COLO829 (cell line): ENCODE measurements around the gene TNFRSF1A.

ENCODE experiments used
- DNase-seq: peaks from one replicate; pipeline ENCODE4 v3.0.0; 2012; ENCODE audit warnings: low spot score

The TNFRSF1A gene

DNA sequence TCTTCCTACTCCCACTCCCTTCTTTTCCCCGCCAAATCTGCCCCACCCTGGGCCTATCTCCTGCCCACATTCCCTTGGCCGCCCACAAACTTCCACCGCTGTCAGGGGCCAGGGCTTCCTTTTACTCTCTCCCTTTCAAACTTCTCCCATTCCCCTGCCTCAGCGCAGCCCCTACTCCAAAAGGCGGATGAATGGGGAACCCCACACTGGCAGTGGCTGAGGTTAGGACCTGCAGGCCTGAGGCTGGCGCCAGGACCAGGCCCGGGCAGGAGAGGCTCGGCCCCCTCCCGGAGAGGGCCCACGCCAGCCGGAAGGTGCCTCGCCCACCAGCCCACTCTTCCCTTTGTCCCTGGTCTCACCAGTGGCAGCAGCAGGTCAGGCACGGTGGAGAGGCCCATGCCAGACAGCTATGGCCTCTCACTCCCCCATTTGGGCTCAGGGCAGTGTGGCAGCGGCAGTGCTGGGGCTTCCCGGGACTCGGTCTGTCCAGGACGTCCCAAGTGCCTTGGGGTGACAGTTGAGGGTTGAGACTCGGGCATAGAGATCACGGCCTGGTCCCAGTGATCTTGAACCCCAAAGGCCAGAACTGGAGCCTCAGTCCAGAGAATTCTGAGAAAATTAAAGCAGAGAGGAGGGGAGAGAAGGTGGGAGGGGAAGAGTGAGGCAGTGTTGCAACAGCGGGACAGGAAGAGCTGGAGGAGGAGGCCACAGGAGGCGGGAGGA lies at the start of gene TNFRSF1A:
TSS of gene TNFRSF1A (minus strand) at position 660 of the 723 bp plus-strand sequence. CDS start at position 398, 262 bp downstream.
- peak; percentile 63 for DNase-seq

DNA sequence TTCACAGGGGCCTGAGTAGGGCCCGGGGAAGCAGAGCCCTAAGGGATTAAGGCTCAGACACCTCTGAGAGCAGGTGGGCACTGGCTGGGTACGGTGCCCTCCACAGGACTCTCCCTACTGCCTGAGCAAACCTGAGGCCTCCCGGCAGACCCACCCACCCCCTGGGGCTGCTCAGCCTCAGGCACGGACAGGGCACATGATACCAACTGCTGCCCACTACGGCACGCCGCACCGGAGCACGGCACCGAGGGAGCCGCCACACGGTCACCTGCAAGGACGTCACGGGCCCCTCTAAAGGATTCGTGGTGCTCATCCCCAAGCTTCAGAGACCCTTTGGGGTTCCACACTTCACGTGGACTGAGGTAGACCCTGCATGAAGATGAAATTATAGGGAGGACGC lies 49.1 kb upstream of the TNFRSF1A start:
- DNase-seq, result no peak

DNA sequence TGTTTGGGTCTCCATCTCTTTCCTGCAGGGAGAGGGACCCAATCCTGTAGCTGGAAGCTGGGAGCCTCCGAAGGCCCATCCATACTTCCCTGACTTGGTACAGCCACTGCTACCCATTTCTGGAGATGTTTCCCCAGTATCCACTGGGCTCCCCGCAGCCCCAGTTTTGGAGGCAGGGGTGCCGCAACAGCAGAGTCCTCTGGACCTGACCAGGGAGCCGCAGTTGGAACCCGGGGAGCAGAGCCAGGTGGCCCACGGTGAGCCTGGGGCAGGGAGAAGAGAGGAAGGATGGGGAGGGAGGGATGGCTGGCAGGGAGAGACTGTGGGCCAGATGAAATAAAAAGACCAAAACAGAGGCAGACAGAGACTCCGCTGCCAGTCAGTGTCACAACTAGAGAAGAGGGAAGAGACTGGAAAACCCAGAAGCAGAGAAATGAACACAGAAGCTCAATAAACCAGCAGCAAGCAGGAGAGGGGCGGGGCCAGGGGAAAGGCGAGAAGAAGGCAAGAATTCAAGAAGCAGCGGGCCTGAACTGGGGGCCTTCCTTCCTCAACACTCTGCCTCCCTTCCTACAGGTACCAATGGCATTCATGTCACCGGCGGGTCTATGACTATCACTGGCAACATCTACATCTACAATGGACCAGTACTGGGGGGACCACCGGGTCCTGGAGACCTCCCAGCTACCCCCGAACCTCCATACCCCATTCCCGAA lies 48.4 kb upstream of the TNFRSF1A start:
- no peak for DNase-seq

DNA sequence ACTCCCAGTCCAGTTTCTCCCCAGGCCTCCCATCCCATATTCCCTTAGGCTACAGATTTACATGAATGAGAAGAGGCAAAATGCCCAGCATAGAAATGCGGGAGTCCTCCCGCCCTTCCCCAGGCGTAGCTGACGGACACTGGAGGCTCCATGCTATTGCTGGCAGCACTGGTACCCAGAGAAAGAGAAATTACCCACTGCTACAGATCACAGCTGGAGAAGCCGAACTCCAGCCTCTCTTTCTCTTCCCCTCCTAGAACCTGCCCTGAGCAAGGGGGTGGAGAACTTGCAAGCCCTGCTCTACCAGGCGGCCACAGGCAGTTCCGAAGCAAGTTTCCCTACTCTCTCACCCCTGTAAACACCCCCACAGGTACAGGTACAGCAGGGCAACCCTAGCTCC lies 45.7 kb upstream of the TNFRSF1A start:
- DNase-seq, result no peak

DNA sequence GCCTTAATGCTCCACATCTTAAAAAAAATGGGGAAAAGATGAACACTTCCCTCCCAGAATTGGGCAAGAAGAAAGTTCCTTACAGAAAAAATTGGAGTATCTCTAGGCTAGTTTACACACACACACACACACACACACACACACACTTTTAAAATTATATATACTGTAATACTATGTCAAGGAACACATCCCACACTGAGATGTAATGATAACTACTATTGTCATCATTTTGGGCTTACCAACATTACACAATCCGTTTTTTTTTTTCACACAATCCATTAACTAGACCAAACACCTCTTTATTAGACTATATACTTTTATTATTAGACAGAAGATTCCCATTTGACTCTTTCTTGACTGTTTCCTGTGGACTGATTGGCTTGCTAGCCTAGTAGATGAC lies 44.6 kb upstream of the TNFRSF1A start:
- no peak for DNase-seq

DNA sequence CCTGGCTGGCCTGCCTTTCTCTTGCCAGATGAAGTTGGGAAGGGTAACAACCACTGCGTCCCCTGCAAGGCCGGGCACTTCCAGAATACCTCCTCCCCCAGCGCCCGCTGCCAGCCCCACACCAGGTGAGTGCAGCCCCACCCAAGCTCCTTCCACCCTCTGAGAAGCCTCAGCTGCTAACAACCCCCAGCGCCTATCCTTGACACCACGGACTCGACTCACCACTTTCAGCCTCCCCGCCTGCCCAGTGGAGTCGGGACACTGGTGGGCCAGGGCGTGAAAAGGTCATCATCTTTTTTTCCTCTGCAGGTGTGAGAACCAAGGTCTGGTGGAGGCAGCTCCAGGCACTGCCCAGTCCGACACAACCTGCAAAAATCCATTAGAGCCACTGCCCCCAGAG lies 44.2 kb upstream of the TNFRSF1A start:
- DNase-seq, result no peak

DNA sequence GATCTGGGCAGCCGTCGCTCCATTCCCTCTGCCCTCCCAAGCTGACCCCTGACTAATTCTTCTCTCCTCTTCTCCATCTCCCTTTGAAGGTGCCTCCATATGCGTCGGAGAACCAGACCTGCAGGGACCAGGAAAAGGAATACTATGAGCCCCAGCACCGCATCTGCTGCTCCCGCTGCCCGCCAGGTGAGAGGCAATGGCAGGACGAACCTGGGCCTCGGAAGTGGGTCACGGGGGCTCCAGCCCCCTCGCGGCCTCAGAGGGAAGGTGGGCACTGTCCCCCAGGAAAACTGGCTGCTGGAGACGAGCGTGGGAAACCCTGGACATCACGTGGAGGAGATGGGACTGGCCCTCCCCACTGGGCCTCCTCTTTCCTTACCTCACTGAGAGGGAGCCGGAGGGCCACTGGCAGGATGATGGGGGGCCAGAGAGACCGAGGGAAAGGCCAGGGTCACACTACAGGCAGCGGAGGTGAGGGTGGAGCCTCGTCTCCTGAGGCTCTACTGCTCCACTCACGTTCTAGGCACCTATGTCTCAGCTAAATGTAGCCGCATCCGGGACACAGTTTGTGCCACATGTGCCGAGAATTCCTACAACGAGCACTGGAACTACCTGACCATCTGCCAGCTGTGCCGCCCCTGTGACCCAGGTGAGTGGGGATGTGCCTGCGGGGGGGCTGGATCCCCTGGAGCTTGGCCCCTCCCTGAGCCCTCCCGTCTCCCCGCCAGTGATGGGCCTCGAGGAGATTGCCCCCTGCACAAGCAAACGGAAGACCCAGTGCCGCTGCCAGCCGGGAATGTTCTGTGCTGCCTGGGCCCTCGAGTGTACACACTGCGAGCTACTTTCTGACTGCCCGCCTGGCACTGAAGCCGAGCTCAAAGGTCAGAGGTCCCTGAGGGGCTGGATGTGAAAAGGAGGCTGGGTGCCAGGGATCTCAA lies 42.9 kb upstream of the TNFRSF1A start:
- no peak for DNase-seq

DNA sequence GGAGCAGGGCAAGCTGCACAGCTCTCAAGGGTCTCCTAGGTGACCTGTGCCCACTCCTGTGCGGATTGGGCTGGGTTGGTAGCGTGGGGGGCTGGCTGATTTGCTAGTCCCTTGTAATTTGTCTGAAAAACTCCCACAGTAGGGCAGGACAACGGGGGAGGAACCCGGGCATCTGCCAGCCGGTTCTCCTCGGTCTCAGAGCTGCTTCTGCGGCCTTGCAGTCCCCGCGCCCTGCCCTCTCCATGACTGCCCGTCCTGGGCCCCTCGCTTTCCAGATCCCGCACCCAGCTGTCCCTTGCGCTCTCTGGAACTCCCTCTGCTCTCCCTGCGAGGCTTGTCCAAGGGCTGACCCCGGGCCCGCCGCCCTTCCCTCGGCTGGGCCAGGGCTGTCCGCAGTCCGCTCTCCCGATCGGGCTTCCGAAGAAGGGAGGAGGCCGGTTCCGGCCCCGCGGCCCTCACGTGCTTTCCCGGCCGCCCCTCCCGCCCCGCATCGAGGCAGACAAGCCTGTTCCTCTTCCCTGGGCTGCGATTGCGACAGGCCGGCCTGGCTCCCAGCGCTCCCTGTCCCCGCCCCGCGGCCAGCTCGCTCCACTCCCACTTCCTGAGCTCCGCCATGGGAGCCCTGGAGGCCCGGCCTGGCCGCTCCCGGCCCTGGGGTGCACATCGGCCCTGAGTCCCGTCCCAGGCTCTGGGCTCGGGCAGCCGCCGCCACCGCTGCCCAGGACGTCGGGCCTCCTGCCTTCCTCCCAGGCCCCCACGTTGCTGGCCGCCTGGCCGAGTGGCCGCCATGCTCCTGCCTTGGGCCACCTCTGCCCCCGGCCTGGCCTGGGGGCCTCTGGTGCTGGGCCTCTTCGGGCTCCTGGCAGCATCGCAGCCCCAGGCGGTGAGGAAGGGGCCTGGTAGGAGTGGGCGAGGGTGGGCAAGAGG lies 42.0 kb upstream of the TNFRSF1A start, which contains the start of gene LTBR:
TSS of gene LTBR (plus strand) at position 591 of the 927 bp plus-strand sequence. CDS start at position 788, 197 bp downstream.
- peak; percentile 79 for DNase-seq

DNA sequence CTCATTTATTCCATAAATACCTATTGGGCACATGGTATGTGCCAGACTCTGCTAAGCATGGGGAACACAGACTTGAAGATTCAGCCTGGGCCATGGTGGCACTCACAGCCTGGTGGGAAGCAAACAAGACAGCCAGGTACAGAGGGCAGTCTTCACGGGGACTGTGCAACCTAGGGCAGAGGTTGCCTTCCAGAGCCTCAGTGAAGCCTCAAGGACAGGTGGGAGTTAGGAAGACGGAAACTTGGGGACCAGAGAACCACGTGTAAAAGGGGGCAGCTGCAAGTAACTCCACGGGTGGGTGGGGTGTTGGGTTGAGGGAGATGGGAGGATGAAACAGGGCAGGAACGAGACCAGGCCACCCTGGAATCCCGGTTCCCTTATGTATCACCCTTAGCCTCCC lies 41.1 kb upstream of the TNFRSF1A start:
- no peak for DNase-seq

DNA sequence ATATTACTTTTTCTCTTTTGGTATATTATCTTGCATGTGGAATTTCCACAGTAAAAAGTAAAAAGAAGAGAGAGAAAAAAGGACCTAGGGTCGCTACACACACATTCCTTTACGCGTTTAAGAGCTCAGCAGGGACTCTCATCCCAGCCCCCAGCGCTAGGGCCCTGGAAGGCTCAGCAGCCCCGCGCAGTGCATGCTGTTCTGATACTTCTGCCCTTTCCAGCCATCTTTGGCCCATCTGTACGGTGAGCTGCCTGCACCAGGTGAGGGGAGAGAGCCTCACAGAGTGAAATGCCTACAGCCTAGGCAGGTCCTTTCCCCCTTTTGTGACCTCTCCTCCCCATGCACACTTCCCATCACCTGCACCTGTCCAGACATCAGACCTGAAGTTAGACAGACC lies 40.5 kb upstream of the TNFRSF1A start:
- no peak for DNase-seq

DNA sequence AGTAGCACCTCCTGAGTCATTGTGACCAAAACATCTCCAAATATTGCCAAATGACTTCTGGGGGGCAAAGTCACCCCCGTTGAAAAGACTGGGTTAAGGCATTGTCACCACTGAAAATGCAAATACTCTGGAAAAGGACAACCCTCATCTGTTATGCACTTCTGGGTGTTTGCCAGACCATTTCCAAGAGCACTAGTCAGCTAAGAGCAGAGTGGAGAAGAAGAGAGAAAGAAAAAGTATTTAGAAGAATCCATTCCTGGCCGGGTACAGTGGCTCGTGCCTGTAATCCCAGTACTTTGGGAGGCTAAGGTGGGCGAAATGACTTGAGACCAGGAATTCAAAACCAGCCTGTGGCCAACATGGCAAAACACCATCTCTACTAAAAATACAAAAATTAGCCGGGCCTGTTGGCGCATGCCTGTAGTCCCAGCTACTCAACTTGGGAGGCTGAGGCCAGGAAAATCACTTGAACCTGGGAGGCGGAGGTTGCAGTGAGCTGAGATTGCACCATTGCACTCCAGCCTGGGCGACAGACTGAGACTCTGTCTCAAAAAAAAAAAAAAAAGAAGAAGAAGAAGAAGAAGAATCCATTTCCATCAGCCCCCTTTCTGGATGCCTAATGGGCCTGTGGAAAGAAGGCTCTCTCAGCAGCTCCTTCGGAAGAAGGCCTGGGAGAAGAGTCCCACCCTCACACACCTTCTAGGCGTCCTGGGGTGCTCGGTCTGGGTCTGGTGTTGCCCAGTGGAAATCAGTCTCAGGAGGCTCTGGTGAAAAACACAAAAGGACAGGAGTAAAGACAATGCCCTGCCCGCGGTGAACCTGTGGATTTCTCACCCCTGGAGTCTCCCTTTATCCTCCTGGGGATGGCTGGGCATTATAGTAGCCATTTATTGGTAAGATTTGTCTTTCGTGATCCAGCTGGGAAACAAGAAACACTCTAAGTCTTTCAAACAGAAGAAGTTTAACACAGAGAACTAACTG lies 38.6 kb upstream of the TNFRSF1A start:
- DNase-seq, result no peak

DNA sequence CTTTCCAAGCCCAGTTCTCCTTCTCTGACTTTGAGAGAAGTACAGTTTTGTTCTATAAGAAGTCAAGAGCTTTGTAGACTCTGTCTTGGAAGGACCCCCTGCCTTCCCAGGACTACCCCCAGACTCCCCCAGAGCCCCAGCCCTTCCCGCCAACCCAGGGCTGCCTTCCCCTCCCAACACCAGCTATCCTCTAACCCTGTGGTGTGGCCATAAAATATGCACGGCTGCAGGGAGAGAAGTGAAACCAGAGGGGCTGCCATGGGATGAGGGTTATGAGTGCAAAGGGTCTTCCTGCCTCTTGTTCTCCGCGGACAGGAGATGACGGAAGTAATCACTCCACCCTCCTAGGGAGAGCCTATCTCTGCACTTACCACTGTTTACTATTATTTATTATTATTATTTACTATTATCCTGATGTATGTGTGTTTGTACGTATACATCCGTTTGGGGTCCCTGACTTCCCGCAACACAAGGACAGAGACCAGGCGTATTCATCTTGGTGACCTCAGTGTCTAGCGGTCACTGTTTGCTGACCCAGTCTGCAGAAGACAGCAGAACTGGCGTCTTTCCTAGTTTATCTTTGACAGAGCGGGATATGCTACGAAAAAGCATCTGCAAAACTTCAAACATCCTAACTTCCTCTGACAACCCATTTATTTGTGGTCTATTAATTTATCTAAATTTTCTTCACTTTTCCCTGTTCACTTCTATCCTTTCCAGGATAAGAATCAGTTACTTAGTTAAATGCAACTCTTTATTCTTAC lies 37.0 kb upstream of the TNFRSF1A start:
- DNase-seq, result no peak

DNA sequence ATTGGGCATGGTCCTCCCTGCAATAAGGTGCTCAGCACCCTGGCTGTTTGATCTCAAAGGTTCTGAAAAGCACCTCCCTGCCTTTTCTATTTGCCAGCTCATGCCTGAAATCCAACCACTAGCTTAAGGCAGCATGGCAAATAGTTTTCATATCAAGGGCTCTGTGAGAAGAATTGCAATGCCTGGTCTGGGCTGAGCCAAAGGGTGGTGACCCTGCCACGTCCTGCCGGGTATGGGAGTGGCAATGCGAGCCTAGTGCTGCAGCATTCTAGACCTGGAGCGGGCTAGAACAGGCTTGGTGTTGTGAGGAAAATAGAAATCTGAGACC lies 35.8 kb upstream of the TNFRSF1A start:
- DNase-seq, result no peak

DNA sequence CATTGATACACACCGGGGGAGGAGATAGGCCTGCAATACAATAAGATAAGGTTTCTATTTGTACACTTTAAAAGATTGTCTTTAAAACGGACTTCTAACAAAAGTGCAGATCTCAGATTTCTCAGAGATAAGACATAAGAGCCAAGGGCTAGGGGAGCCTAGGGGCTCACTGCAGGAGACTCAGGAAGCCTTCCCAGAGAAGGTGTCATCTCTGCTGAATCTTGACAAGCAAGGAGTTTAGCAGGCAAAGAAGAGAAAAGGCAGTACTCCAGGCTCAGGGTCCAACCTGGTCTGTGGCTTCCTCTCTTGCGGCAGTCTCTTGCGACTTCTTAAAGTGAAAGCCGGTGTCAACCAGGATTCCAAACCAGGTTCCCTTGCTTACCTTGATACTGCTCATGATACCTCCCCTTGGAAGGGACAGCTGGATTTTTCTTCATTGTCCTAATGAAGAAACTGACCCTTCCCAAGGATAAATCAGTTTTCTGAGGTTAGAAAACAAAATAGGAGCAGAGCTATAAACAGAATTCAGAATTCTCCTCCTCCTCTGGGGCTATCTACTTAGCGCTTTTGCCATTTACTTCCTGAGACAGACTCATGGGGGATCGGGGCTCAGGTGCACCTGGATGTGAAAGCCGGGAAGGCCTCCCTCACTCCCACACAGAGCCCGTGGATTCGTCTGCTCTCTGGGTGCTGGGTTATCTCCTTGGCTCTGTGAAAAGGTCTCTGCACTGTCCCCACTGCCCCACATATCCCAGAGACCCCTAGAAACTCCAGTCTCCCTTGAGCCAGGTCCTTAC lies 35.2 kb upstream of the TNFRSF1A start:
- no peak for DNase-seq

DNA sequence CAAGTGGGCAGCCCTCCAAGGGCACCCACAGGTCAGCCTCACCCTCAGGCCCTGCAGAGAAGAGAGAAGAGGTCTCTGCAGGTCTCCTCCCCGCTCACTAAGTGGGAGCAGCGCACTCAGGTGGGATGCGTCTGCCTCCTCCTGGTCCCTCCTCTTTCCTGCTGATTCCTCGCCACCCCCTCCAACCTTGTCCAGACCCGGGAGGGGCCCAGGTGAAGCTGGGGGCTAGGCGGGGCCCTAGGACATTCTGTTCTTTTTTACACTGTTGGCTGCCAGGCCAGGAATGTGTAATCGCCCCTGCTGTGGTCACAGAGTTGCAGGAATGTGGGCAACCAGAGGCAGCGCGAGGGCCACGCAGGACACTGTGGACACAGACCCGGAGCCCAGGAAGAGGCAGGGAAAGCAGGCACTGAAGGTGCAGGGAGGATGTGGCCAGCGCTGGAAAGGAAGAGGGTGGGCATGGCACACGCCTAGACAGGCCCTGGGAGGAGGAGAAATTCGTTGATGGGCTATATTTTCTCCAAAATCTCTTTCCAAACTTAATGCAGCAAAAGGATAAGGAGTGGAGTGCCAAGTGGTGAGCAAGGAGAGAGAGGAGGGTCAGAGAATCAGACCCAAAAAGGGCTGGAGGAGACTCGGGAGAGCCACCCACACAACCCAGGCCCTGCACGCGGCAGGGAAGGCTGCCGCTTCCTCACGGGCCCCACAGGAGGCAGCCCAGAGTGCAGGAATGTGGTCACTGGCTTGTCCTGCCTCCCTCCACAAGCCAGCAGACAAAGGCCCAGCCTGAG lies 34.4 kb upstream of the TNFRSF1A start:
- peak; percentile 72 for DNase-seq

DNA sequence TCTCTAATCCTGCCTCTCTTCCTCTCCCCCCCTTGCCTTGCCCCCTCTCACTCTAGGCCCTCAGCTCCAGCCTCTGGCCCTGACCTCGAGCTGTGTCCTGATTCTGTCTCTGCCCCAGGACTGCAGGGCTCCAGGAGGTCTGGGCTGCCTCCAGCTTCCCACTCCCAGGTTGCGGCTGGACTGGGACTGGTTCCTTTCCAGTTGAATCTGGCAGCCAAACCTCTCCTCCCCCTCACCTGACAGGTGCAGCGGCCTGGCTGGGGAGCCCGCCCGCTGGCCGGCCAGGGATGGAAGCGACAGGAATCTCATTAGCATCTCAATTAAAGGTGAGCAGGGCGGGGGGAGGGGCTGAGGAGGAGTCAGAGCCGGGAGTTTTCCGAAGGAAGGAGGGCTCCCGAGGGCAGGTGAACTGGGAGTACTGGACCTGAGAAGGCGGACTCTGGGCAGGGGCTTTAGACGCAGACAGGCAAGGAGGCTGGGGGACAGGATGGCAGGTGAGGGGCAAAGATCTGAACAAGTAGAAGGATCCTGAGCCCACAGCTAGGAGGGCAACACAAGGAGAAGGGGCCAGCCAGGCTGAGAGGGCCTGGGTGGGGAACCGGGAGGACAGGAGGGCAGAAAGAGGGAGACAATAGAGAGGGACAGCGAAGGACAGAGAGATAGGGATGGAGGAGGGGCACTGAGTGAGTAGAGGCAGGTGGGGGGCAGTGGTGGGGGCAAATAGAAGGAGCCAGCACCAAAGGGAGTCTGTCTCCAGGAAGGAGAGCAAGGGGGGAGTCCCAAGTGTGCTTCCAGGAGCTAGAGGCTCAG lies 33.6 kb upstream of the TNFRSF1A start, which contains the start of gene SCNN1A:
TSS of gene SCNN1A (minus strand) at position 295 of the 810 bp plus-strand sequence. CDS start 780 bp downstream, outside the sequence.
- DNase-seq, result no peak

DNA sequence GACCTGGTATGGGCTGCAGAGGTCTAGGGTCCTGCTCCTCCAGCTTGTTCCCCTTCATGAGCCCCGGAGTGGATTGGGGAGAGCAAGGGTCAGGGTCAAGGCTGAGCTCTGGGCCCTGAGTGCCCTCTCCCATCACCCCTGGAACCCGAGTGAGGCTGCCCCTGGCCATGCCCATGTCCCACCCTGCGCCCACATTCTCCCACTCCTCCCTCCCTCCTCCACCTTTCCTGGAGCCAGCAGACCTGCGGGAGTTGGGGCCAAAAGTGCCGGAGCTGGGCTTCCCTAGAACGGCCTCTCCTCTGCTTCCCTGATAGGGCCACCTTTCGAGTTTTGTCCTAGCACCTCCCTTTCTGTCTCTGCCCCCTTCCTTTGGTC lies 32.9 kb upstream of the TNFRSF1A start:
- no peak for DNase-seq
